ENCODE measurements around the gene TIAM2. TPM values are rescaled to one million over a fixed set of nuclear protein-coding genes. Genes with fewer than 3 reads are reported as not detected.

Gene TIAM2
- total RNA-seq, 1 experiment from 2014 or later, result 9.1 TPM

DNA sequence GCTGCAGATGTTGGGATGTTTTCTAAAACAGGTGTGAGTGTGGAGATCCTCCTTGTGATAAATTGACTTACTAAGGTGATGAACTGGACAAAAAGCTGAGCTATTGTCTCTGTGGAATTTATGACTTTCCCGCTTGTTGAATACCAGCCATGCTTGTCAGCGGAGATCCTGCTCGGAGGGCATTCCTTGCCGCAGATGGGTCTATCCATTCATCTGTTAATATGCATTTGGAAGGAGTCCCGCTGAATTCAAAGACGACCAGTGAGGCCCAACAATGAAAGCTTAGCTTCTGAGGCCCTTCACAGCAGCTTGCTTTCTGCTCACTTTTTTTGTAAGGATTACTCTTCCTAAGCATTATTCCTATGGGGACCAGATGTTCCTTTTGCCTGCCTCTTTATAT is 124.9 kb downstream of the TIAM2 start:
- DNase-seq (ENCODE audit: low spot score), result no peak
- Histone ChIP-seq H3K4me3 (ENCODE audit: low read depth, low read length, poor library complexity, severe bottlenecking) (no peak overlapping the region), H3K36me3 (ENCODE audit: insufficient read depth, low read length, poor library complexity, severe bottlenecking) (no peaks in the 10 kb centered on the region), H3K9me3 (ENCODE audit: low read depth, low read length, poor library complexity, severe bottlenecking) (no peaks in the 10 kb centered on the region), H3K27ac (ENCODE audit: low read depth, low read length, poor library complexity, severe bottlenecking) (no peak overlapping the region), H3K27me3 (replicated peaks; ENCODE audit: insufficient read depth, low read depth, low read length, poor library complexity) (no peaks in the 10 kb centered on the region), H3K4me1 (ENCODE audit: insufficient read depth, low read length, poor library complexity, severe bottlenecking) (no peaks in the 10 kb centered on the region)
- CTCF ChIA-PET, result no interaction called here
- BruUV-seq (replicated peaks), result no TSS peak
- POLR2A ChIA-PET (ENCODE audit: low non-redundant PET), result no interaction called here
- TF ChIP-seq, protein P1, sequence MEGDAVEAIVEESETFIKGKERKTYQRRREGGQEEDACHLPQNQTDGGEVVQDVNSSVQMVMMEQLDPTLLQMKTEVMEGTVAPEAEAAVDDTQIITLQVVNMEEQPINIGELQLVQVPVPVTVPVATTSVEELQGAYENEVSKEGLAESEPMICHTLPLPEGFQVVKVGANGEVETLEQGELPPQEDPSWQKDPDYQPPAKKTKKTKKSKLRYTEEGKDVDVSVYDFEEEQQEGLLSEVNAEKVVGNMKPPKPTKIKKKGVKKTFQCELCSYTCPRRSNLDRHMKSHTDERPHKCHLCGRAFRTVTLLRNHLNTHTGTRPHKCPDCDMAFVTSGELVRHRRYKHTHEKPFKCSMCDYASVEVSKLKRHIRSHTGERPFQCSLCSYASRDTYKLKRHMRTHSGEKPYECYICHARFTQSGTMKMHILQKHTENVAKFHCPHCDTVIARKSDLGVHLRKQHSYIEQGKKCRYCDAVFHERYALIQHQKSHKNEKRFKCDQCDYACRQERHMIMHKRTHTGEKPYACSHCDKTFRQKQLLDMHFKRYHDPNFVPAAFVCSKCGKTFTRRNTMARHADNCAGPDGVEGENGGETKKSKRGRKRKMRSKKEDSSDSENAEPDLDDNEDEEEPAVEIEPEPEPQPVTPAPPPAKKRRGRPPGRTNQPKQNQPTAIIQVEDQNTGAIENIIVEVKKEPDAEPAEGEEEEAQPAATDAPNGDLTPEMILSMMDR (conservative IDR thresholded peaks at IDR 0.05; ENCODE audit: low read depth, low read length), result no peak
- no peak for TF ChIP-seq EZH2 (IDR thresholded peaks at IDR 0.05; ENCODE audit: borderline replicate concordance, low read depth, low read length, poor library complexity, severe bottlenecking)
- intact Hi-C loops (cut with micrococcal nuclease; ENCODE audit: unreplicated experiment), result no loop called here

DNA sequence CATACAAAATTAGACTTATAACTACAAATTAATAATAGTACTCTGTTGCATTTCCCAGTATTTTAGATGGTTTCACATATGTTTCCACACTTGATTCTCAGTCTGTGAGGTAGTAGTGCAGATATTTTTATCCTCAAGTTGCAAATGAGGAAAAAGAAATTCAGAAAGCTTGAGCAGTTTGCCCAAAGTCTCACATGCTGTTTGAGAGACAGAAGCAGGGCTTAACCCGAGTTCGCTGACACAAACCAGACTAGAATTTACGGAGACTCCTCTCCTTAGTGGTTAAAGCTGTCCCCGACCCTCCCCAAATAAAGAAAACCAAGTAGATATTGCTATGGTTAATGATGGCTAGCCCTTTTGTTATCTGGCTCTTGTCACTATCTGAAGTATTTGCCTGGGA is 126.2 kb downstream of the TIAM2 start:
- Histone ChIP-seq H3K4me1 (ENCODE audit: insufficient read depth, low read length, poor library complexity, severe bottlenecking) (no peaks in the 10 kb centered on the region), H3K36me3 (ENCODE audit: insufficient read depth, low read length, poor library complexity, severe bottlenecking) (no peaks in the 10 kb centered on the region), H3K27ac (ENCODE audit: low read depth, low read length, poor library complexity, severe bottlenecking) (no peak overlapping the region), H3K4me3 (ENCODE audit: low read depth, low read length, poor library complexity, severe bottlenecking) (no peak overlapping the region), H3K9me3 (ENCODE audit: low read depth, low read length, poor library complexity, severe bottlenecking) (no peaks in the 10 kb centered on the region), H3K27me3 (replicated peaks; ENCODE audit: insufficient read depth, low read depth, low read length, poor library complexity) (no peaks in the 10 kb centered on the region)
- intact Hi-C loops (cut with micrococcal nuclease; ENCODE audit: unreplicated experiment), result no loop called here
- CTCF ChIA-PET, result no interaction called here
- POLR2A ChIA-PET (ENCODE audit: low non-redundant PET), result no interaction called here
- no TSS peak for BruUV-seq (replicated peaks)
- TF ChIP-seq EZH2 (IDR thresholded peaks at IDR 0.05; ENCODE audit: borderline replicate concordance, low read depth, low read length, poor library complexity, severe bottlenecking), result no peak
- TF ChIP-seq, protein P1 (conservative IDR thresholded peaks at IDR 0.05; ENCODE audit: low read depth, low read length), result no peak
- DNase-seq (ENCODE audit: low spot score), result no peak

DNA sequence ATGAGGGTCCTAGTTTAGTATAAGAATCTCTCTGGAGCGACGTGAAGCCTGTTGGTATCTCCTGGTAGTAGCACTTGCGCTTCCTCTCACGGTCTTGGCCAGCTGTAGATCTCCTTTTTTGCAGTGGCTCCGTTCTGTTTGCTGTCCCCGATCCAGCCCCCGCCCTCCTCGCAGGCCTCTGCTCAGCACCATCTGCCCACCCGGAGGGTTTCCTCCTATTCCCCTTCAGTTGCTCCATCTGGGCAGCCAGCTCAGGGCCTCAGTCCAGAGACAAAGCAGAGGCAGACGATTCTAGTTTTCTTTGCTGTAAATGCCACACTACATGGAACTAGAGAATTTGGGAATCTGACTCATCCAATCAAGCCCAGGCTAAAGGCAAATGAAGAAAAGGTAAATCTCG is 126.6 kb downstream of the TIAM2 start:
- Histone ChIP-seq H3K4me3 (ENCODE audit: low read depth, low read length, poor library complexity, severe bottlenecking) (no peak overlapping the region), H3K27ac (ENCODE audit: low read depth, low read length, poor library complexity, severe bottlenecking) (no peak overlapping the region), H3K4me1 (ENCODE audit: insufficient read depth, low read length, poor library complexity, severe bottlenecking) (no peaks in the 10 kb centered on the region), H3K36me3 (ENCODE audit: insufficient read depth, low read length, poor library complexity, severe bottlenecking) (no peaks in the 10 kb centered on the region), H3K27me3 (replicated peaks; ENCODE audit: insufficient read depth, low read depth, low read length, poor library complexity) (no peaks in the 10 kb centered on the region), H3K9me3 (ENCODE audit: low read depth, low read length, poor library complexity, severe bottlenecking) (no peaks in the 10 kb centered on the region)
- BruUV-seq (replicated peaks), result no TSS peak
- no peak for TF ChIP-seq EZH2 (IDR thresholded peaks at IDR 0.05; ENCODE audit: borderline replicate concordance, low read depth, low read length, poor library complexity, severe bottlenecking)
- TF ChIP-seq, protein P1 (conservative IDR thresholded peaks at IDR 0.05; ENCODE audit: low read depth, low read length), result no peak
- POLR2A ChIA-PET (ENCODE audit: low non-redundant PET), result no interaction called here
- no peak for DNase-seq (ENCODE audit: low spot score)
- intact Hi-C loops (cut with micrococcal nuclease; ENCODE audit: unreplicated experiment), result no loop called here
- CTCF ChIA-PET, result no interaction called here

Data from A673 (cell line).